HG03159 (cell line): ENCODE measurements around the gene ADH4.
"Not testable (repeated sequence)": the region's sequence is repeated elsewhere in the genome, so short reads cannot be mapped to it uniquely, and the experiment has no call there.

Experiments used
- ATAC-seq: cut with Tn5 transposase; IDR thresholded peaks from one replicate; pipeline ENCODE4 v1.9.1; 2021; ENCODE audit warnings: mild to moderate bottlenecking, moderate library complexity; ENCODE audit not compliant: unreplicated experiment

Gene ADH4

DNA sequence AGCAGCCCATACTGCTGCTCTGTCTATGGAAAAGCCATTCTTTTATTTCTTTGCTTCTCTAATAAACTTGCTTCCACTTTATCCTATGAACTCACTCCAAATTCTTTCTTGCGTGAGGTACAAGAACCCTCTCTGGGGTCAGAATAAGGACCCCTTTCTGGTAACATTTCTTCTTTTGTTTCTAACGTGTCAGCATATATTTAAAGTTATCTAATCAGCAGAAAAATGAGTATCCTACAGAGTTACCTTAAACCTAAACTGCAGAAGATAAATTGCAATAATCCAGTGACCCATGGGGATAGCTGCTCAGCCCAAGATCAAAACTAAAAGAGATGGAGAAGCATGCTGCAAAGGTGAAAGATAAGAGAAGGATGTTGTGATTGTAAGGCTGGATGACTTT lies 59.5 kb downstream of the ADH4 start:
- ATAC-seq = no peak

DNA sequence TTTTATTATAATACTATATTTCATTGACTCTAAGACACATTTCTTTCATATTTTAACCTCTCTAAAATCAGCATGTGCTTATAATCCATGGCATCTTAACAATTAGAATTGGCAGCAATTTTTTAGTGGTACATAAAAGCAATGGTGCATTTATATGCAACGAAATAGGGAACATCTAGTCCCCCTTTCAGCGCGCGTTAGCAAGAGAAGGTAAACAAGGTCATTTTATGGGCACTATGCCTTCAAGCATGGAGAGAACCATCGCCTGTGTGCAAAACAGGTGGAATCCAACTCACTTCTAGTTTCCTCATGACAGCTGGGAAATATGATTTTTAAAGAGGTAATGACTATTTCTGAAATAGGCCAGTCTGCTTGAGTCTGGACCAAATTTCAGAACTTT lies 61.9 kb downstream of the ADH4 start:
- ATAC-seq = no peak

DNA sequence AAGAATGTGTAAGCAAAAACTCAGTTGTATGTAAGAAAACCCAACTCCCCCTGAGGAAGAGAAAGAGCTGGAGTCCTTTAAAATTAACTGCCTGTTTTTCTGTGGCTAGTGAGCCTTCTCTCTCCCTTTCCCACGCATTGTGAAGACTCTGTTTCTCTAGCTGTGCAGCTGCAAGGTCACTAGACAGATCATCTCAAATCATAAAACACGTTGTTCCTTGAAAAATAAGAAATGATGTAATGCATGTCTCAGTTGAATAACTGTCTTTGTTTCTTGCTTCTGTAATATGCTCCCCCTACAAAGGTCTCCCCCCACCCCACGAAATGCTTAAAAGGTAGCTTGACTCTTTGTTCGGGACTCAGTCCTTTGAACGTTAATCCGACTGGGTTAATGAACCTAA lies 63.2 kb downstream of the ADH4 start:
- not testable (repeated sequence) for ATAC-seq

DNA sequence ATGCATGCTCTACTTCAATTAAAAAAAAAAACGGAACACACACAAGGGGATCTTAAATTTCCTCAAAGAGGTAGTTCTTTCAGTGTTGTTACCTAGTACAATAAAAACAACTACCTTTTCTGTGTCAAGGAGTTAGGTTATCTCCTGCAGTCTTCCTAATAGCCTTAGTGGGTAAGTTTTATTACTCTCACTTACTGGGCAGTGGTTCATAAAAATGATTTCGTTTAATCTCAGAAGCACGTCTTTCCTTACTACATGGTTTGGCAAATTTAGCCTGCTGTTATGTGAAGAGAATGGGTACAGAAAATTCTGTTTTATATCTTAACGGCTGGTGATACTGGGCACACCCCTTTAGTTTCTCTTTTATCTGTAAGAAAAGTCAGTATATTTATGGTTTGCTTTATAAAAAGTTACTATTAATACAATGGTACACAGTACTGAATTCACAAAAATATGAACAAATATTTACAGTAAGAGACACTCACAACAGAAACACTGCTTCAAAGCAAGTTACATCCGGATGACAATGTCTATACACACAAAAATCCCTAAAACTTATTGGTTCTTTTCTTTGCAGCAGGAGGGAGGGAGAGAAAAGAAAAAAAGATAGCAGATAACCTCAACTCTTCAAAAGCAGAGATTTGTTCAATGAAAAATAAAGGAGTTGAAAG lies 64.3 kb downstream of the ADH4 start:
- no peak for ATAC-seq

DNA sequence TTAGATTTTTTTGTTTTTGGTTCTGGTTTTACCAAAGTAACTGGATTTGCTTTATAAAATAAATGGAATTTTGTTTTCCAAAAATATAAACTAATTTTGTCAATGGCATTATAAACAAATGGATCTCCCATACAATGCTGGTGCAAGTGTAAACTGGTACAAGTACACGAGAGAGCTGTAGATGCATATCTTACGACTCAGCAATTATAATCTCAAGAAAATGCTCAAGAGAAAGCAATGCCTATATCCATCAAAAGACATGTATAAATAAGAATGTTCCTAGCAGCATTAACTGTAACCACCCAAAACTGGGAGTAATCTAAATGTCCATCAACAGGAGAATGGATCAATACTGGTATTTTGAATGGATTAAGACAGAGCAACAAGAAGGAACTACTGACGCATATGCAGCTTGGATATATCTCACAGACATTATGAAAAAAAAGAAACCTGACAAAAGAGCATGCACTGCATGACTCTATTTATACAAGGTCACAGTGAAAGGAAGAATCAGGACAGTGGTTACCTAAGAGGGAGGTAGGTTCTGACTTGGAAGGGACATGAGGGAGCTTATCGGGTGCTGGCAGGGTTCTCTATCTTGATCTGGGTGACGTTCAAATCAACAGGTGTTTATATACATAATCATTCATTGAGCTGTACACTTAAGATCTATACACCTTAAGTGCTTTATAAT lies 65.0 kb downstream of the ADH4 start:
- no peak for ATAC-seq

DNA sequence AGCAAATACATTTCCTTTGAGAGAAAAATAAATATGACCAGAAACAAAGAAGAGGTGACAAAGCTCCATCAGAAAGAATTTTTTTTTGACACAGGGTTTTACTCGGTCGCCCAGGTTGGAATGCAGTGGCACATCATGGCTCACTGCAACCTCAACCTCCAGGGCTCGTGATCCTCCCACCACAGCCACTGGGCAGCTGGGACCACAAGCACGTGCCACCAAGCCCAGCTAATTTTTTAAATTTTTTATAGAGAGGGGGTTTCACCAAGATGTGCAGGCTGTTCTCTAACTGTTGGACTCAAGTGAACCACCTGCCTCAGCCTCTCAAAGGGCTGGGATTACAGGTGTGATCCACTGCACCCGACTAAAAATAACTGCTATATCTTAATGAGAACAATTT lies 65.8 kb downstream of the ADH4 start:
- no peak for ATAC-seq

DNA sequence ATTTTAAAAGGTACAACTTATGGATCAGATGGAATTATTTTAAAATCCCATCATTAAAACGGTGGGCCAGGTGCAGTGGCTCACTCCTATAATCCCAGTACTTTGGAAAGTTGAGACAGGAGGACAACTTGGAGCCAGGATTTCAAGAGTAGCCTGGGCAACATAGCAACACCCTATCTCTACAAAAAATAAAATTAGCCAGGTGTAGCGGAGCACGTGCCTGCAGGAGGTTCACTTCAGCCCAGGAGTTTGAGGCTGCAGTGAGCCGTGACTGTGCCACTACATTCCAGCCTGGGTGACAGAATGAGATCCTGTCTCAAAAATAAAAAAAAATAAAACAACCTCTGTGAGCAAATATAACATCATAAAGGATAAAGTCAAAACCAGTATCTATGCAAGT lies 66.9 kb downstream of the ADH4 start:
- no peak for ATAC-seq

DNA sequence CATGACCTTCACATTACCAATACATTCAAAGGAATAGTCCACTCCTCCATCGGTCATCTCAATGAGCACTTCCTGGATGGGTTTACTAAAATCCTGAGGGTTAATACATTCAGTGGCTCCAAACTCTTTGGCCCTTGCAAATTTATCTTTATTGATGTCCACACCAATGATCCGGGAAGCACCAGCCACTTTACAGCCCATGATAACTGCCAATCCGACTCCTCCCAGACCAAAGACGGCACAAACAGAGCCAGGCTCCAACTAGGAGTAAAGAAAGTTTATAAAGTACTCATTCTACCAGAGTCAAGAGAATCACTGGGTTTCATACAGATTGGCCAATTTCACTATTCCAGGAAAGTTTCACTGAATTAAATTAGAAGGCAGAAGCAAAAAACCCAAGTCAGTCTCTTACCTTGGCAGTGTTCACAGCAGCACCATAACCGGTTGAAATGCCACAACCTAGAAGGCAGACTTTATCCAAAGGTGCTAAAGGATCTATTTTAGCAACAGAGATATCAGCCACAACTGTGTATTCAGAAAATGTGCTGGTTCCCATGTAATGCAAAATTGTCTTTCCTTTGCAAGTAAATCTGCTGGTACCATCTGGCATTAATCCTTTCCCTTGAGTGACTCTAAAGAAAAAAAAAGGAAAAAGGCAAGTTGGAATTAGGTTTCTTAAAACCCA lies 67.7 kb downstream of the ADH4 start:
- no peak for ATAC-seq

DNA sequence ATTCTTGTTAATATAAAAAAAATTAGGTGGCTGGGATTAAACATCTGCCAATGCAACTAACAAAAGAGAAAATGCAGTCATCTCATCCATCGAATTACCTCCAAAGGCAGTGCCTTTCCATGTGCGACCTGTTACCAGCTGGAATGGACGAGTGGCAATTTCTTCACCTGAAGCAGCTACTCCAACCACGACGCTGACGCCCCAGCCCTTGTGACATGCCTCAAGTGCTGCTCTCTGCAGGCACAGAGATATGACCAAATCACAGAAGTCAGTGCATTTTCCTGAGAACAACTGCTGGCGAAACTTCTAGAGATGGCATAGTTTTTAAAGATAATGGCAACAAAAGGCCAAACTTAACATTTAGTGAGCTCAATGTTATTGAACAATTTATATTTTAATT lies 69.3 kb downstream of the ADH4 start:
- ATAC-seq = no peak
